GM20431 (cell line): ENCODE data around the gene IGFBPL1.

Experiments used
- in situ Hi-C: fragments of 300-500 bp; cut with MseI, MboI; formaldehyde crosslinking; loops from one replicate; pipeline ENCODE4 v1.15.0; 2020; ENCODE audit warnings: low sequenced_read_pairs; ENCODE audit not compliant: unreplicated experiment

The IGFBPL1 gene

DNA sequence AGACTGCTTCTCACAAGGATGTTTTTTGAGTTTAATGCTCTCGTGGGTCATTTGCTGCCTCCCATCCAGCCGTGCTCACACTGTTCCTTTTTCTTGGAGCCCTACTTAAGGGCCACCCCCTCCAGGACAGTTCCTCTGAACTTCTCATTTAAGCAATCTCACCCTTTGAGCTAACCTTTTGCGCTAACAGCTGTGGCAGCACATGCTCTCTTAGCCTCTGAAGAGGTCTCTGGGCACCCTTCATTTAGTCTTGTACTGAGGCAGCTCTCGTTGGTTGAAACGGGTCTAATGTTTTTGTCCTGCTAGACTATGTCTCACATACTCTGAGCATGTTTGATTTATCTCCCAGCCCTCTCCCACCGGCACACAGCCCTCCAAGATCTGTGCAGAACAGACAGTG is 19.9 kb downstream of the IGFBPL1 start:
- in situ Hi-C loops, result no loop called here

DNA sequence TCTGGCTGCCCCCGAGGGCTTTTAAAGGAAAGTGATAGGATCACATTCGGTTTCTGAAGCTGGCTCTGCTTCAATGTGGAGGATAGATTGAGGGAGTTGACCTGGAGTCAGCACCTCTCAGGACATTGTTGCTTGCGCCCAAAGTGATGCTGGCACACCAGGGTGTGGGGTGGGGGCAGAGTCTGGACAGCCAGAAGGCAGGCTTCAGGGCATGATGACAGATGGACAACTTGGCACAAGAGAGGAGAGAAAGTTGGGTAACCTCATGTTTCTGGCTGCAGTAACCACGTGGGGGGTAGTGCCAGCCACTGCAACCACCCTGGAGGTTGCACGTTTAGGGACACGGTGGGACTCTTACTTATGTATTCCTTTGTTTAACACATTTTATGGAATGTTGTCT is 22.3 kb downstream of the IGFBPL1 start:
- in situ Hi-C loops, result no loop called here

DNA sequence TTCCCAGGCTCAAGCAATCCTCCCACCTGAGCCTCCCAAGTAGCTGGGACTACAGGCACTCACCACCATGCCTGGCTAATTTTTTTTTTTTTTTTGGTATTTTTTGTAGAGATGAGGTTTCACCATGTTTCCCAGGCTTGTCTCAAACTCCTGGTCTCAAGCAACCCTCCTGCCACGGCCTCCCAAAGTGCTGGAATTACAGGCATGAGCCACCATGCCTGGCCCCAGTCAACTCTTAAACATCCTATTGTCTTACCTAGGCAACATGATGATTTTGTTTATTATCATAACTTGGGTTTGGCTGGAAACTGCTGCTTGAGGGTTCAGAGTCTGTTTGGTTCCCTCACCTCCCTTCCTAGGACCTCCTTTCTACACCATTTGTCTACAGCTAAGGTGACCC is 25.1 kb downstream of the IGFBPL1 start:
- in situ Hi-C loops, result loop anchor here (25.0 kb wide), 1 partner anchor 188 kb away; no protein-coding TSS in a partner anchor

DNA sequence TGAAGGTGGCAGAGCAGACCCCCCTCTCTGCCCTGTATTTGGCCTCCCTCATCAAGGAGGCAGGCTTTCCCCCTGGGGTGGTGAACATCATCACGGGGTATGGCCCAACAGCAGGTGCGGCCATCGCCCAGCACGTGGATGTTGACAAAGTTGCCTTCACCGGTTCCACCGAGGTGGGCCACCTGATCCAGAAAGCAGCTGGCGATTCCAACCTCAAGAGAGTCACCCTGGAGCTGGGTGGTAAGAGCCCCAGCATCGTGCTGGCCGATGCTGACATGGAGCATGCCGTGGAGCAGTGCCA is 27.9 kb downstream of the IGFBPL1 start:
- in situ Hi-C loops, result loop anchor here (25.0 kb wide), 1 partner anchor 191 kb away; no protein-coding TSS in a partner anchor

DNA sequence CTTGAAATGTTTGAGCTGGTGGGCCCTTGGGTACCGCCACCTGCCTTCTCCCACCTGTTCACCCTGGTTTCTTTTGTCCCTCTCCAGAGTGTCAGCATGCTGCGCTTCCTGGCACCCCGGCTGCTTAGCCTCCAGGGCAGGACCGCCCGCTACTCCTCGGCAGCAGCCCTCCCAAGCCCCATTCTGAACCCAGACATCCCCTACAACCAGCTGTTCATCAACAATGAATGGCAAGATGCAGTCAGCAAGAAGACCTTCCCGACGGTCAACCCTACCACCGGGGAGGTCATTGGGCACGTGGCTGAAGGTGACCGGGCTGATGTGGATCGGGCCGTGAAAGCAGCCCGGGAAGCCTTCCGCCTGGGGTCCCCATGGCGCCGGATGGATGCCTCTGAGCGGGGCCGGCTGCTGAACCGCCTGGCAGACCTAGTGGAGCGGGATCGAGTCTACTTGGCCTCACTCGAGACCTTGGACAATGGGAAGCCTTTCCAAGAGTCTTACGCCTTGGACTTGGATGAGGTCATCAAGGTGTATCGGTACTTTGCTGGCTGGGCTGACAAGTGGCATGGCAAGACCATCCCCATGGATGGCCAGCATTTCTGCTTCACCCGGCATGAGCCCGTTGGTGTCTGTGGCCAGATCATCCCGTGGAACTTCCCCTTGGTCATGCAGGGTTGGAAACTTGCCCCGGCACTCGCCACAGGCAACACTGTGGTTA is 28.4 kb downstream of the IGFBPL1 start:
- in situ Hi-C loops, result loop anchor here (25.0 kb wide), 1 partner anchor 191 kb away; no protein-coding TSS in a partner anchor

DNA sequence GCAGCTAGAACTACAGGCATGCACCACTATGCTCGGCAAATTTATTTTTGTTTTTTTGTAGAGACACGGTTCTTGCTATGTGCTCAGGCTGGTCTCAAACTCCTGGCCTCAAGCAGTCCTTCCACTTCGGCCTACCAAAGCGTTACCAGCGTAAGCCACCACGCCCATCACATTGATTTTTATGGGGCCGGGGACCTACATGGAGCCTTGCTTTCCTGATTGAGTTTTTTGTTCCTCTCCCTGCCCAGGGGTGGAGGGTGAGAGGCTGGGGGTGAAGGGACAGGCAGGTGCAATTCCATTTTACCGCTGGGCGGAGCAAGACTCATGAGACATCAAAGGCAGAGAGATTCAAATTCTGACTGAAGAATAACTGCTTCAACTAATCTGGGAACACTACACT is 29.8 kb downstream of the IGFBPL1 start:
- in situ Hi-C loops, result loop anchor here (25.0 kb wide), 1 partner anchor 193 kb away; no protein-coding TSS in a partner anchor

DNA sequence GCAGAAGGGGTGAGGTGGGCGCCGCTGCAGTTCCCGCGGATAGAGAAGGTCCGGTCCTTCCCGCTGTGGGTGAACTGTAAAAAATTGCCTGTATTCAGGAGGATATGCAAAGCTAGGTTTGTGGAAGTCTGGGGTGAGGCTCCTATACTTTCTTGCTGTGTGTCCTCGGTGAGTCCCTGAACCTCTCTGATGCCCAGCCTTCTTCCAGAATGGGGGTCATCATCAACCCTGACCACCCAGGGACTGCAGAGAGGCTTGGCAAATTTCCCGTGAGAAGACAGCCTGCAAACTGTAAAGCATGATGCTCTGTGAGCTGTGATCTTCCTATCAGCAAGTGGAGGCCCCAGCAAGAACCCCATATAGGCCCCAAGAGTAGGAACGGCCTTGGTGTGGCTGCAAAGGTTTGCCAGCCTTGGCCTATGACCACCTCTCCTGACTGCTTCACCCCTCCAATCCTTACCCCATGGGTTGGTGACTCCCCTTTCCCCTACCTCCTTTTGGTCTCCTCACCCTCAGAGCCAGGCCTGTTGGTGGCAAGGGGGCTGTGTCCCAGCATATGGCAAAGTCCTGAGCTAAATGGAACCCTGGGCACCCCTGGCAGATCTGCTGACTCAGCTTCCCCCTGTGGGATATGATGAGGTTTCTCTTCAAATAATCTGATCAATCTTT is 31.0 kb downstream of the IGFBPL1 start:
- in situ Hi-C loops, result loop anchor here (25.0 kb wide), 1 partner anchor 194 kb away; no protein-coding TSS in a partner anchor

DNA sequence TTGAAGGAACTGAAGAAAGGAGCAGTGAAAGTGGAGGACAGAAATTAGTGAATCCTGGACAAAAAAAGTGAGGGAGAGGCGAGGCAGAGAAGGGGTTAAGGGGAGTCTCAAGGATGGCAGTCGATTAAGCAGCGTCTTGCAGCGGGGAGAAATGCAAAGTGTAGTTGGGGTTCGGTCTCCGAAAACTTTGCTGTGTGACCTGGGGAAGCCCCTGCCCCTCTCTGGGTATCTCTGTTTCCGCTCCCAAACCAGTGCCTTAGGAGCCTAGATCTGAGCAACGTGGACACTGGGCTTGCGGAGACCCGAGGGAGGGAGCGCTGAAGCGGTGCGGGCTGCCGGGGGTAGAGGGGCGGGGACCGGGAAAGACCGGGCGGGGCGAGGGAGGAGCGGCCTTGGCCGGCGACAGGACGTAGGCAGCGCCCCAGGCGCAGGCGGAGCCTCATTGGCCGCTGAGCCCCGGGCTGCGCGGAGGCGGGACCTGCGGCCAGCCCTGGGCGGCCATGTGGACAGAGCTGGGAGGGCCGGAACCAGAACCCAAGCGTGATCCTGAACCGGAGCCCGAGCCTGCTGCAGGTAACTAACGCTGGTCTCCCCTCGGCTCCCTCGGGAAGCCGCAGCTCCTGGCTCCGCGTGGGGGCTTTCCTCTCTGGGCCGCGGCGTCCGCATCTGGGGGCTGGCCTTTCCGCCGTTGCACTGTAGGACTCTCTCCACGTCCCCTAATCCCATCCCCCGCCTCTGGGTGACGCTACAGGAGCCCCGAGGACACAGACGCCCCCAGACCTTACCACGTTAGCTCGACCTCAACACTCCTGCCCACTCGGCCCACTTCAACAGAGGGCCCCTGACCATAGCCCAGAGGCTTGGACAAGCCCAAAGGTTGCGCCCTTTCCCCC is 31.8 kb downstream of the IGFBPL1 start, which contains the start of gene ALDH1B1:
Gene ALDH1B1, plus strand, starts transcription at position 468 of the 893 bp plus-strand sequence. CDS start 3,047 bp downstream, outside the sequence.
- in situ Hi-C loops, result loop anchor here (25.0 kb wide), 1 partner anchor 195 kb away; no protein-coding TSS in a partner anchor

DNA sequence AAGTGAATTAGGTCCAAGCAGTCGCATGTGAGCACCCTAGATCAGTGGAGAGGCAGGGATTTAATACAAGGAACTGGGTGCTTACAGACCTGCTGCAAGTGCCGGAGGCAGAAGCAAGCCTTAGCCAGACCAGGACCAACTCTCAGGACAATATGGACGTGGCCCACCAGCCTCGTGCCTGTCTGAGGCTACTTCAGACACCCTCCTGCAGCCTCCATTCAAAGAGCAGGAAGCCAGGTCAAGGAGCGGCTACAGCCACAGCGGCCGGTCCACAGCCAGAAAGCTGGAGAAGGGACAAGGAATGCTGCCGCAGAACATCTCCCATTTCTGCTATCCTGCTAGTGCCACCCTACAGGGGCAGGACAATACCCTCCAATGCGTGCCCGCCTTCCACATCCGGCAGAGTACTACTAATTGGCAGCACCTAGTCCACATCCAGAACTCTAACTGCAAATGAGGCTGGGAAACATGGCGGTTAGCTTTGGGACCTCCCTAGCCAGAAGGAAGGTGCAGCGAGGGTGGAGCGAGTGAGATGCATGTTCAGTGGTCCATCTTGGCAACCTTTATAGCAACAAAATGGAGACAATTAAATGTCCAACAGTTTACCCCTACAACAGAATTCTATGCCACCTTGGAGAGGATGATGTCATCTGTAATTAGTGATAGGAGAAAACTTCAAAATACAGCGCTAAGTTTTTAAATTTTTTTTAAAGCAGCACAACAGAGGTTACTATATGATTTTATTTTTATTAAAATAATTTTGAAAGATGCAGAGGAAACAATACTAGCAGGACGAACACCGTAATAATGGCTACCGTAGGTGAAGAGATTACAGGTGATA is 32.8 kb downstream of the IGFBPL1 start:
- in situ Hi-C loops, result loop anchor here (25.0 kb wide), 1 partner anchor 196 kb away; no protein-coding TSS in a partner anchor

DNA sequence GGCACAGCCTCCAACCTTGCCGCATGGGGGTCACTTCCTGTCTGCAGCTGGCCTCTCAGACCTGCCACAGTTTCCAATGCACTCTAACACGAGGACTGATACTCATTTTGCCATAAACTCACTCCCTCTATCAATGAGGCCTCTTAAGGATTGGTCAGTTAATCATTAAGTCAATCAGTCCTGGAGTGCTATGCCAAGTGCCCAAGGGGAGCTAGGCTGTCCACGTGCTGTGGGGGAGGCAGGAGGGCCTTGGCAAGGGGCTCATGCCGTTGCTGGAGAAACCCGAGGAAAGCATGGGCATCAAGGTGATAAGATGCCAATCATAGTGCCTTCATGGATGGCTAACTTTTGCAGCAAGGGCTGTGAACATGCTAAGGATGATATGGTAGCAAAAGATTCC is 33.4 kb downstream of the IGFBPL1 start:
- in situ Hi-C loops, result loop anchor here (25.0 kb wide), 1 partner anchor 196 kb away; no protein-coding TSS in a partner anchor

DNA sequence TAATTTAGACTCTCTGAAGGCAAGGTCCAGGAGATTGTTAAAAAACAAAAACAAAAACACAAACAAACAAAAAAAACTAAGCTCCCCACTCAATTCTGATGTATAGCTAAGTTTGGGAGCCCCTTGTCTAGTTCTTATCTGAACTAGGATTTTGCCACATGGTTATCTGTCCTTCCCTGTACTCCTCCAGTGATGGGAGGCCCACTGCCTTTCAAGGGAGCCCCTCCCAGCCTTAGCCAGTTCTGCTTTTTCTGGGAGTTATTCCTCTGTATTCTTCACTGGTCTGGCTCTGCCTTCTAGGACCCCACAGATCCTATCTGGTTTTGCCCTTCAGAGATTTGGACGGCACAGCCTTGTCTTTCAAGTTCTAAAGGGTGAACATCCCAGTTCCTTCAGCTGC is 33.8 kb downstream of the IGFBPL1 start:
- in situ Hi-C loops, result loop anchor here (25.0 kb wide), 1 partner anchor 197 kb away; no protein-coding TSS in a partner anchor

DNA sequence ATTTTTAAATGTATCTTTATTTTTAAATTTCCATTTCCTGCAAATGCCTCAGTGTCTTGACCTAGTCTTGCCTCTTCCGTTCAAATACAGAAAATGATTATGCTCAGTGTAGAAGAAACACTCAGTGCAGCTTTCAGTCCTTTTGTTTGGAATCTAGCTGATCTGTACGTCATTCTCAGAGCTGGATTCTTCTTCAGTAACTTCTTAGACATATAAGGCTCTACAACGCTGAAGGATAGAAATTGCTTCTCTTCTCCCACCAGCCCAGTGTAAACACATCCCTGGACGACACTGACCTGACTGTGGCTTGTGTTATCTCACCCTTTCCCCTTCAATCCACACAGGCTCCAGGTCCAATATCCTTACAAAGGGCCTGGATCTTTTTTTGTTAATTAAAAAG is 34.9 kb downstream of the IGFBPL1 start:
- in situ Hi-C loops, result loop anchor here (25.0 kb wide), 1 partner anchor 198 kb away; no protein-coding TSS in a partner anchor

DNA sequence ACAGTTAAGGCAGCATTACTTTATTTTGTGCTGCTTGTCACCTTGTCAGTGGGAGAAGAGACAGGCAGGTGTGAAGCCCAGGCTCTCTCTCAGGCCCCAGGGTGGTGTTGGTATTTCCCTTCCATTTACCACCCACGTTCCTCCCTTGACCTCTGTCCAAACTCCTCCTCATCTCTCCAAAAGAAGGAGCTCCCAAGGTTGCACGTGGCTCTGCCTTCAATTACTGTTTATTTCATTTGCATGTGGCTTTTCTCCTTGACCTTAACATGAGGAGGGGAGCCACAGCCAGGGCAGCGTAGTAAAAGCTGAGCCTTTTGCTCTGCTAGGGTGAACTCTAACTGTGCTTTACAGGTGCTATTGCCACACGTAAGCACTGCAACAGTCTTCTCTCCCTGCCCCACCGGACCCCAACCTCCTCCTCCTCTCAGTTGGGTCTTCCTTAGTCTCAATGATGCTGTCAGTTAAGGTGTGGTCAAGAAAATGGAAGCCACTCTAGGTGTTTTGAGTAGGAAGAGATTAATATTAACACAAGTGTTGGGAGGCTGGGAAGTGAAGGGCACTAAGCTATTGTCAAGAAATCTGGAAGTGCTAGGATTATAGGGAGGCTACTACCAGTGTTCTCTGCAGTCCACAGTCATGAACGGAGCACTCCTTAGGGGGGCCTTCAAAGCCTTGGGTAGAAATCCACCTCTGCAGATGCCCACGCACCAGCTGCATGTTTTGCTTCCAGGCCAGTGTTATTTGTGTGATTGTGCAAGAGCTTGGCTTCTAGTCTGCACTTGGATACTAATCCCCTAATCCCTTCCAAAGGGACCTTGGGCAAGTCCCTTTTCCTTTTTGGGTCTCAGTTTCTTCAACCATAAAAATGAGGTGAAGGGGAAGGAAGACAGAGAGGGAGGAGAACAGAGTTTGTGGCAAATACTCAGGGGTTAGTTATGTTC is 35.7 kb downstream of the IGFBPL1 start:
- in situ Hi-C loops, result loop anchor here (25.0 kb wide), 1 partner anchor 199 kb away; no protein-coding TSS in a partner anchor

DNA sequence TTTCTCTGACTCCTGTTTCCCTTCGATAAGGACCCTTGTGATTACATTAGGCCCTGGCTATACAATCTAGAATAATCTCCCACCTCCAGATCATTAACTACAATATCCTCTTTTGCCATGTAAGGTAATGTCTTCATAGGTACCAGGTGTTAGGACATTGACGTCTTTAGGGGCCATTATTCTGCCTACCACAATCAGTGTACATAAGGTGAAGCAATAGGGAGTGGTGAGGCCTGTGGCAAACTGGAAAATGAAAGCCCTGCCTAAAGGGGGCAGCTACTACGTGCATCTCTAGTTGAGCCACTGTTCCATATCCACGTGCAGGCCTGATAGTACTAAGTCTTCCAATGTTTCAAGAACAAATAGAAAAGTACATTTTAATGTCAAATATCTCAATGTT is 36.5 kb downstream of the IGFBPL1 start:
- in situ Hi-C loops, result loop anchor here (25.0 kb wide), 1 partner anchor 200 kb away; no protein-coding TSS in a partner anchor

DNA sequence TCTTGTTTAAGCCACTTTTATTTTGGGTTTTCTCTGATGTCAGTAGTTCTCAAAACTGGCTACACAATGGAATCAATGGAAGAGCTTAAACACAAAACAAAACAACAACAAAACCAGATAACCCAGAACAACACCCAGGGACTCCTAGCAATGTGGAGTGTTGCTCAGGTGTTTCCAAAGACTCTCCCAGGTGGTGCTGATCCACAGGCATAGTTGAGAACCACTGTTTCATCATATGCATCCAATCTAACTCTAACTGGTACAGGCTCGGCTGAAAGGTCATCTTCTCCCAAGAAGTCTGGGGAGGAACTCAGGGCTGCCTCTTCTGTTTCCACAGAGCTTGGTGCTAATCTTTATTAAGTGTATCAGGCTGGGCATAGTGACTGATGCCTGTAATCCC is 37.2 kb downstream of the IGFBPL1 start:
- in situ Hi-C loops, result loop anchor here (25.0 kb wide), 1 partner anchor 200 kb away; no protein-coding TSS in a partner anchor

DNA sequence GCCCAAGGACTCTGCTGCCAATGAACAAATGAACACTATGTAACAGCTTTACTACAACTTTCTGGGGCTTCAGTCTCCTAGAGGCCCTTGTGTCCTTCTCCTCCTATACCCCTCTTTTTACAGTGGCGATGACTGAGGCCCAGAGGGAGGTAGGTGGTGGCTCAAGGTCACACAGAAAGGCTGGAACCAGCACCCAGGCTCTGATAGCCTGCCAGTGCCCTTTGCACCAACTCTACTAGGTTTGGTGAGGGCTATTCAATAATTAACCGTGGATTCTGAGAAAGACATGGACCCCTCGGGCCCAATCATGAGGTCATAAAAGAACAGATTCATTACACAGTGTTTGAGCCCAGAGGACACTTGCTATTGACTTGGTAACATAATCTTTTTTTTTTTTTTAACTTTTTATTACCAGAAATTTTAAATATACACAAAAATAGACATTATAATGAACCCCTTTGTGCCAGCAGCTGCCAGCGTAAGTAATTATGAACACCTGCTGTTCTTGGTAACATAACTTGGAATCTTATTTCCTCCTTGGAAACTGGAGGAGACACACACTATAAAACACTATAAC is 37.8 kb downstream of the IGFBPL1 start:
- in situ Hi-C loops, result loop anchor here (25.0 kb wide), 1 partner anchor 201 kb away; no protein-coding TSS in a partner anchor

DNA sequence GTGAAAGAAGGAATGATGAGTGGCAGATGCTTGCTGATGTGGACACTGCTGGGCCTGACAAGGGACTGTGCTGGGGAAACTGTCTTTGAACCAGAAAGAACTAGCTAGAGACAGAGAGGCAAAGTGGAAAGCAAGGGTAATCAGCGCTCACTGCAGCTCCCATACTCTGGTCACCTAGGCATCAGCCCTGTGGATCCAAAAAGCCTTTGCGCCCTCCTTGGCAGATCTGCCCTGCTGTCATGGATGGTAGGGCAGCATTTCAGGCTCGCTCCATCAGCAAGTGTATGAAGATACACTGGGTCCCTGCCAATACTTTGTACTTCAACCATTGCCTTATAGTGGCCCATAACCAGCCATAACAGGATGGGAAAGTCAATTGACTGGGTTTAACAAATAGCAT is 38.4 kb downstream of the IGFBPL1 start:
- in situ Hi-C loops, result loop anchor here (25.0 kb wide), 1 partner anchor 201 kb away; no protein-coding TSS in a partner anchor
